H1 (cell line): ENCODE results near the gene OR8B12. TPM values are rescaled to one million over a fixed set of nuclear protein-coding genes. Genes with fewer than 3 reads are reported as not detected.
A peak's percentile ranks its signal among the peaks of the same experiment; 100 is the strongest.

Experiments
- CTCF ChIA-PET: fragments of 300-600 bp; sonication (Branson Sonifier 250); formaldehyde crosslinking; loops from one replicate; lab custom pipeline; 2021; ENCODE audit not compliant: partially characterized antibody; lab: Charles Lee
- POLR2A ChIA-PET: fragments of 300-600 bp; sonication (Branson Sonifier 250); formaldehyde crosslinking; loops from one replicate; lab custom pipeline; 2021; ENCODE audit warnings: inconsistent platforms; ENCODE audit not compliant: partially characterized antibody; lab: Charles Lee
- DNase-seq, 2 experiments: peaks; one replicate each; pipeline versions ENCODE4 v3.0.0 to v3.0.0-alpha.2; 2010 to 2022; ENCODE audit warnings: low spot score in 2 of 2, low read depth in 1 of 2, mixed read lengths in 1 of 2
- FAIRE-seq: peaks from 2 replicates; lab custom pipeline; 2011; peaks lifted over from hg19 to GRCh38; lab: Jason Lieb, UNC
- H2AFZ ChIP-seq: 2 replicates; pipeline ENCODE4 v1.8.1; 2012; ENCODE audit warnings: low read length, inconsistent platforms
- H2AK5ac ChIP-seq: 2 replicates; pipeline ENCODE4 v1.6.1; 2013; ENCODE audit warnings: low read depth, low read length
- H2BK120ac ChIP-seq: replicated peaks from 2 replicates; pipeline ENCODE3; 2013; ENCODE audit warnings: low read depth, low read length, inconsistent platforms
- H2BK12ac ChIP-seq: 2 replicates; pipeline ENCODE4 v1.6.1; 2013; ENCODE audit warnings: low read depth, low read length
- H2BK15ac ChIP-seq: 2 replicates; pipeline ENCODE4 v1.6.1; 2013; ENCODE audit warnings: low read length
- H2BK20ac ChIP-seq: 2 replicates; pipeline ENCODE4 v1.6.1; 2013; ENCODE audit warnings: low read length
- H2BK5ac ChIP-seq: 2 replicates; pipeline ENCODE4 v1.6.1; 2013; ENCODE audit warnings: low read depth, low read length
- H3K14ac ChIP-seq: 2 replicates; pipeline ENCODE4 v1.6.1; 2013; ENCODE audit warnings: inconsistent platforms; ENCODE audit not compliant: insufficient read length
- H3K18ac ChIP-seq: 2 replicates; pipeline ENCODE4 v1.6.1; 2013; ENCODE audit warnings: low read length; ENCODE audit errors: extremely low read depth
- H3K23ac ChIP-seq: 2 replicates; pipeline ENCODE4 v1.6.1; 2013; ENCODE audit warnings: inconsistent platforms; ENCODE audit not compliant: insufficient read length
- H3K23me2 ChIP-seq: 2 replicates; pipeline ENCODE4 v1.6.1; 2013; ENCODE audit warnings: low read depth, low read length
- H3K27ac ChIP-seq: 2 replicates; pipeline ENCODE4 v1.6.1; 2011; ENCODE audit warnings: low read depth, low read length, inconsistent platforms
- H3K27me3 ChIP-seq, 4 experiments: replicated peaks in 1 of 4; 1 replicate in 1 of 4; 2 replicates in 3 of 4; pipeline versions ENCODE4 v1.6.1 to v1.8.1; 2011 to 2013; ENCODE audit warnings: low read length in 3 of 4, mild to moderate bottlenecking in 3 of 4, inconsistent platforms in 2 of 4, mixed read lengths in 2 of 4, moderate library complexity in 1 of 4; ENCODE audit not compliant: control insufficient read depth in 3 of 4, insufficient read depth in 3 of 4; ENCODE audit errors: extremely low read depth in 1 of 4
- H3K36me3 ChIP-seq, 4 experiments: 2 replicates each; pipeline versions ENCODE4 v1.6.1 to v1.8.1; 2011 to 2013; ENCODE audit warnings: mild to moderate bottlenecking in 4 of 4, low read length in 3 of 4, moderate library complexity in 2 of 4, control low read depth in 1 of 4, inconsistent platforms in 1 of 4; ENCODE audit not compliant: insufficient read depth in 4 of 4, control insufficient read depth in 2 of 4
- H3K4ac ChIP-seq: replicated peaks from 2 replicates; pipeline ENCODE3; 2013; ENCODE audit warnings: low read length, low read depth, mixed read lengths, inconsistent platforms; ENCODE audit not compliant: insufficient read length
- H3K4me1 ChIP-seq, 4 experiments: replicated peaks in 1 of 4; 1 replicate in 1 of 4; 2 replicates in 3 of 4; pipeline versions ENCODE4 v1.6.1 to v1.8.1; 2011 to 2013; ENCODE audit warnings: low read length in 3 of 4, inconsistent platforms in 2 of 4, mixed read lengths in 1 of 4; ENCODE audit not compliant: insufficient read depth in 4 of 4, control insufficient read depth in 3 of 4
- H3K4me2 ChIP-seq, 2 experiments: 2 replicates each; pipeline versions ENCODE4 v1.6.1 to v1.8.1; 2011 to 2013; ENCODE audit warnings: low read depth in 2 of 2, low read length in 2 of 2, control low read depth in 1 of 2, inconsistent platforms in 1 of 2, mild to moderate bottlenecking in 1 of 2; ENCODE audit not compliant: insufficient read depth in 1 of 2
- H3K4me3 ChIP-seq, 4 experiments: fragments of 200-600, 300-600 bp in 1 of 4; sonication (generic), shearing (Covaris generic), sonication (Bioruptor Twin) in 1 of 4; 2 replicates each; pipeline versions ENCODE4 v1.5.1 to v1.8.1; 2011 to 2016; ENCODE audit warnings: low read length in 4 of 4, low read depth in 3 of 4, control low read depth in 2 of 4, inconsistent platforms in 2 of 4, mild to moderate bottlenecking in 2 of 4, mixed read lengths in 1 of 4, moderate library complexity in 1 of 4; ENCODE audit not compliant: insufficient read depth in 2 of 4; ENCODE audit errors: extremely low read depth in 1 of 4
- H3K56ac ChIP-seq: replicated peaks from 2 replicates; pipeline ENCODE3; 2013; ENCODE audit warnings: low read depth, mild to moderate bottlenecking, mixed read lengths, low read length, inconsistent platforms; ENCODE audit not compliant: insufficient read length
- H3K79me1 ChIP-seq: 2 replicates; pipeline ENCODE4 v1.6.1; 2013; ENCODE audit warnings: low read depth, low read length, control low read depth
- H3K79me2 ChIP-seq, 2 experiments: 2 replicates each; pipeline versions ENCODE4 v1.6.1 to v1.8.1; 2012 to 2013; ENCODE audit warnings: low read length in 2 of 2, mild to moderate bottlenecking in 2 of 2, inconsistent platforms in 1 of 2; ENCODE audit not compliant: insufficient read depth in 2 of 2, control insufficient read depth in 1 of 2
- H3K9ac ChIP-seq, 4 experiments: replicated peaks in 1 of 4; 1 replicate in 1 of 4; 2 replicates in 3 of 4; pipeline versions ENCODE4 v1.6.1 to v1.8.1; 2011 to 2013; ENCODE audit warnings: low read depth in 3 of 4, low read length in 3 of 4, control low read depth in 2 of 4, mild to moderate bottlenecking in 2 of 4, moderate library complexity in 2 of 4, inconsistent platforms in 1 of 4; ENCODE audit errors: extremely low read depth in 1 of 4
- H3K9me3 ChIP-seq, 2 experiments: 2 replicates each; pipeline versions ENCODE4 v1.6.1 to v1.8.1; 2012 to 2013; ENCODE audit warnings: mild to moderate bottlenecking in 2 of 2, moderate library complexity in 2 of 2, control low read depth in 1 of 2, inconsistent platforms in 1 of 2, low read depth in 1 of 2, low read length in 1 of 2, mixed read lengths in 1 of 2; ENCODE audit not compliant: insufficient read depth in 2 of 2
- H4K20me1 ChIP-seq, 2 experiments: replicated peaks in 1 of 2; 2 replicates each; pipeline versions ENCODE3 to v1.8.1; 2011 to 2013; ENCODE audit warnings: inconsistent platforms in 2 of 2, low read length in 2 of 2, mild to moderate bottlenecking in 1 of 2; ENCODE audit not compliant: insufficient read depth in 2 of 2, control insufficient read depth in 1 of 2
- H4K5ac ChIP-seq: 2 replicates; pipeline ENCODE4 v1.6.1; 2013; ENCODE audit warnings: low read length, low read depth, mixed read lengths, inconsistent platforms; ENCODE audit not compliant: insufficient read length
- H4K8ac ChIP-seq: 2 replicates; pipeline ENCODE4 v1.8.0; 2013; ENCODE audit warnings: mild to moderate bottlenecking, moderate library complexity, low read length, inconsistent platforms; ENCODE audit not compliant: insufficient read depth; ENCODE audit errors: extremely low read depth
- H4K91ac ChIP-seq: replicated peaks from 2 replicates; pipeline ENCODE3; 2013; ENCODE audit warnings: low read length, mixed read lengths, inconsistent platforms; ENCODE audit not compliant: insufficient read length
- SP1 ChIP-seq: IDR thresholded peaks from 2 replicates; pipeline ENCODE4 v1.6.1; 2011; ENCODE audit warnings: low read depth, low read length
- WGBS, 2 experiments: shearing (Covaris generic) in 1 of 2; methylation state at CpG; one replicate each; pipeline versions ENCODE4 v1.1.6 to v1.1.7; 2013 to 2015; ENCODE audit warnings: low lambda C conversion rate in 2 of 2, mixed read lengths in 2 of 2, inconsistent platforms in 1 of 2, low coverage in 1 of 2, missing lambda C conversion rate in 1 of 2; ENCODE audit not compliant: insufficient replicate concordance in 2 of 2, insufficient coverage in 1 of 2, insufficient read length in 1 of 2; ENCODE audit errors: extremely low coverage in 1 of 2, missing lambda C conversion rate in 1 of 2; 5-methylcytosine and 5-hydroxymethylcytosine counted together
- polyA plus RNA-seq, 7 experiments: library from polyadenylated mRNA; depleted of rRNA in 3 of 7; stranded (reverse) in 5 of 7; unstranded in 2 of 7; fragments of >200 nt in 5 of 7; fragments of 200-250 nt in 2 of 7; gene quantifications; 1 replicate in 5 of 7; 2 replicates in 1 of 7; 4 replicates in 1 of 7; pipeline versions ENCODE4 v1.2.1 to v1.2.3, GENCODE V29; 2011 to 2013; ENCODE audit warnings: missing spikeins in 2 of 7, mixed read lengths in 2 of 7
- total RNA-seq: library from RNA; stranded (reverse); fragmentation: NEBNext Ultra II Directional; extraction: Animal tissue kit (Norgen Biotek cat#: 25700); gene quantifications from 2 replicates; pipeline ENCODE4 v1.2.1, GENCODE V29; 2021

OR8B12 gene
- total and polyA plus RNA-seq, 2 of the 8 experiments (the other 6 are each of a cell fraction or from before 2014, with no cell fraction given): not detected

DNA sequence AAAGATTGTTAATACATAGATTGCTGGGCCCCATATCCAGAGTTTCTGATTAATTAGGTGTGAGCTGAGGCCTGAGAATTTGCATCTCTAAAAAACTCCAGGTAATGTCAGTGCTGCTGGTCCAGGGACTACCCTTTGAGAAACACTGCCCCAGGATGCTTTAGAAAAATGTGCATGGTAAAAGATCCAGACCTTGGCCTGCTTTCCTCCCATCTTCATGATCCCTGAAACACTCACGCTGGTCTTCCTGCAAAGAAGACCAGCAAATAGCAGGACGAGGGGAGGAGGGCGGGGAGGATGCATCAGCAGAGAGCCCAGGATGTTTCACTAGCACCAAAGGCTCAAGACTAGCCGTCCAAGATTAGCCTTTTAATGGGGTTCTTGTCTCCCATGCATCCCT, 26.2 kb upstream of the OR8B12 start, which contains the start of gene OR8A1:
OR8A1 (plus strand) TSS at position 301 of the 400 bp plus-strand sequence. CDS start 123 bp downstream, outside the sequence.
- Histone ChIP-seq H3K36me3 (no peaks in the 10 kb centered on the region), H3K56ac (no peak within 1 kb of the TSS), H3K4me3 (no peak within 1 kb of the TSS), H2BK120ac (no peak within 1 kb of the TSS), H4K91ac (no peak within 1 kb of the TSS), H2BK5ac (no peak within 1 kb of the TSS), H3K14ac (no peak within 1 kb of the TSS), H3K4me1 (peaks cover 0 to 3% (median 1%) of the 10 kb centered on the region in 4 experiments; a peak in 2 of 7 replicates), H3K4ac (no peak within 1 kb of the TSS), H3K27me3 (no peaks in the 10 kb centered on the region), H2AFZ (no peak within 1 kb of the TSS; the same call in 1 of the 2 replicates), H2BK12ac (0 out of 2 replicates have a peak within 1 kb of the TSS, but pooled peaks have one; percentile 27), H2AK5ac (no peak within 1 kb of the TSS), H3K9me3 (no peaks in the 10 kb centered on the region), H3K23ac (no peak within 1 kb of the TSS), H2BK20ac (no peak within 1 kb of the TSS), H4K20me1 (no peaks in the 10 kb centered on the region), H3K23me2 (no peaks in the 10 kb centered on the region), H3K27ac (no peak within 1 kb of the TSS), H3K79me1 (no peaks in the 10 kb centered on the region), H3K79me2 (no peaks in the 10 kb centered on the region), H3K9ac (no peak within 1 kb of the TSS), H4K8ac (no peak within 1 kb of the TSS), H4K5ac (no peak within 1 kb of the TSS), H3K4me2 (no peak within 1 kb of the TSS), H2BK15ac (no peak within 1 kb of the TSS), H3K18ac (no peak within 1 kb of the TSS)
- ChIA-PET CTCF (interaction anchor here (1.7 to 2.5 kb wide), 3 partner anchors 16 to 167 kb away, joined by 5 to 10 read pairs (median 5); no protein-coding TSS in a partner anchor), POLR2A (no interaction called here)
- no peak for DNase-seq
- no peak for FAIRE-seq
- whole genome bisulfite sequencing, 2 experiments: 93% methylated on average over 3 of the region's 4 CpGs; no CpG with 5 or more reads in 1 of the 2 experiments
- TF ChIP-seq SP1: no peak
